Stimulated activated CD8-positive, alpha-beta memory T cell treated with anti-CD3 and anti-CD28 coated beads, Interleukin-2, amount 100 ng/mL, for 48 hours (primary cell): ENCODE results near the gene NBEAL2.

Source experiments
- DNase-seq, 2 donors: peaks; one replicate each; pipeline ENCODE4 v3.0.0-alpha.2; 2020; ENCODE audit warnings: low read depth in 2 of 2

Gene NBEAL2

GRCh38 chr3:46943237-46944187 lies 36.0 kb upstream of the NBEAL2 start:
- no peak for DNase-seq

- no peak for DNase-seq
These were observed 35.3 kb upstream of the NBEAL2 start for GRCh38 chr3:46944191-46944590.

GRCh38 chr3:46946416-46946815 lies 33.0 kb upstream of the NBEAL2 start:
- no peak for DNase-seq

GRCh38 chr3:46946856-46947545 lies 32.5 kb upstream of the NBEAL2 start:
- DNase-seq: peak in 1 of 2 donors; percentile 55

- DNase-seq: no peak
These were observed 31.9 kb upstream of the NBEAL2 start for GRCh38 chr3:46947546-46947901.

- peak in 1 of 2 donors; percentile 55 for DNase-seq
These were observed 31.3 kb upstream of the NBEAL2 start for GRCh38 chr3:46947981-46948791.

- DNase-seq: no peak
These were observed 30.4 kb upstream of the NBEAL2 start for GRCh38 chr3:46948830-46949671.

- DNase-seq: no peak
These were observed 29.3 kb upstream of the NBEAL2 start for GRCh38 chr3:46950177-46950576.

- no peak for DNase-seq
These were observed 28.7 kb upstream of the NBEAL2 start for GRCh38 chr3:46950650-46951241.

- no peak for DNase-seq
These were observed 26.7 kb upstream of the NBEAL2 start for GRCh38 chr3:46952813-46953212.

GRCh38 chr3:46953234-46954010 lies 26.0 kb upstream of the NBEAL2 start:
- no peak for DNase-seq

GRCh38 chr3:46954178-46954577 lies 25.3 kb upstream of the NBEAL2 start:
- no peak for DNase-seq

GRCh38 chr3:46955157-46955556 lies 24.3 kb upstream of the NBEAL2 start:
- DNase-seq: no peak

- DNase-seq: no peak
These were observed 23.6 kb upstream of the NBEAL2 start for GRCh38 chr3:46955801-46956259.

- no peak for DNase-seq
These were observed 22.2 kb upstream of the NBEAL2 start for GRCh38 chr3:46957092-46957820.

GRCh38 chr3:46958467-46959160 lies 20.9 kb upstream of the NBEAL2 start:
- DNase-seq: no peak

GRCh38 chr3:46959161-46959511 lies 20.3 kb upstream of the NBEAL2 start:
- DNase-seq: no peak

GRCh38 chr3:46960081-46960701 lies 19.3 kb upstream of the NBEAL2 start:
- DNase-seq: no peak
